Panc1 (cell line): ENCODE results near the gene ELP5. TPM values are rescaled to one million over a fixed set of nuclear protein-coding genes. Genes with fewer than 3 reads are reported as not detected.

Source experiments
- ATAC-seq: fragments of 200-7000 bp; cut with Tn5 transposase; 2 replicates; pipeline ENCODE4 v1.9.1; 2020; ENCODE audit warnings: mild to moderate bottlenecking, moderate library complexity
- BruUV-seq: library from RNA; stranded (reverse); fragments of 400-500 nt; replicated peaks from 2 replicates; lab custom pipeline; 2021; lab: Mats Ljungman, UMichigan
- CTCF ChIA-PET: fragments of 300-600 bp; sonication (Branson Sonifier 250); formaldehyde crosslinking; loops from one replicate; lab custom pipeline; 2022; ENCODE audit warnings: antibody characterized with exemption; lab: Charles Lee
- POLR2A ChIA-PET: fragments of 300-600 bp; sonication (Branson Sonifier 250); formaldehyde crosslinking; loops from one replicate; lab custom pipeline; 2022; ENCODE audit warnings: antibody characterized with exemption; lab: Charles Lee
- DNase-seq: peaks from one replicate; pipeline ENCODE4 v3.0.0-alpha.2; 2010; ENCODE audit warnings: low read depth, low spot score
- H3K27ac ChIP-seq: 2 replicates; pipeline ENCODE4 v1.5.1; 2011; ENCODE audit warnings: mild to moderate bottlenecking, low read length, inconsistent platforms
- H3K27me3 ChIP-seq: fragments of 200-500 bp; sonication (Bioruptor generic); 2 replicates; pipeline ENCODE4 v1.6.0; 2014; ENCODE audit warnings: low read length, inconsistent platforms; ENCODE audit not compliant: control insufficient read depth, insufficient read depth
- H3K36me3 ChIP-seq: fragments of 200-500 bp; sonication (Bioruptor generic); 2 replicates; pipeline ENCODE4 v1.5.1; 2014; ENCODE audit warnings: inconsistent platforms, mild to moderate bottlenecking, low read length, moderate library complexity; ENCODE audit not compliant: control insufficient read depth, insufficient read depth
- H3K4me1 ChIP-seq: 2 replicates; pipeline ENCODE4 v1.5.1; 2011; ENCODE audit warnings: inconsistent platforms, mild to moderate bottlenecking, low read length, moderate library complexity; ENCODE audit not compliant: control insufficient read depth, insufficient read depth
- H3K4me3 ChIP-seq, 2 experiments: 2 replicates each; pipeline ENCODE4 v1.5.1; 2011 to 2012; ENCODE audit warnings: low read depth in 2 of 2, low read length in 2 of 2, mild to moderate bottlenecking in 2 of 2, inconsistent platforms in 1 of 2, moderate library complexity in 1 of 2
- H3K9me3 ChIP-seq: fragments of 200-500 bp; sonication (Bioruptor generic); 2 replicates; pipeline ENCODE4 v1.5.1; 2014; ENCODE audit warnings: low read depth, mild to moderate bottlenecking, inconsistent platforms, low read length, moderate library complexity; ENCODE audit not compliant: control insufficient read depth, insufficient read depth
- CTCF ChIP-seq: fragments of 450-650 bp; IDR thresholded peaks from 2 replicates; pipeline ENCODE4 v1.5.1; 2017; ENCODE audit warnings: mild to moderate bottlenecking
- POLR2AphosphoS5 ChIP-seq: IDR thresholded peaks from 2 replicates; pipeline ENCODE4 v1.6.1; 2012; ENCODE audit warnings: mild to moderate bottlenecking, low read depth, low read length, moderate library complexity
- REST ChIP-seq, 2 experiments: IDR thresholded peaks; 2 replicates each; pipeline ENCODE4 v1.6.1; 2011 to 2012; ENCODE audit warnings: low read depth in 2 of 2, control low read depth in 1 of 2, low read length in 1 of 2, mild to moderate bottlenecking in 1 of 2, moderate library complexity in 1 of 2; ENCODE audit not compliant: insufficient read depth in 1 of 2
- SIN3A ChIP-seq: IDR thresholded peaks from 2 replicates; pipeline ENCODE4 v1.6.1; 2012; ENCODE audit warnings: low read depth, mild to moderate bottlenecking, low read length, moderate library complexity, borderline replicate concordance; ENCODE audit not compliant: insufficient read depth
- TCF7L2 ChIP-seq: IDR thresholded peaks from 2 replicates; pipeline ENCODE4 v1.6.1; 2011; ENCODE audit warnings: mild to moderate bottlenecking, low read depth, low read length, inconsistent platforms
- in situ Hi-C: cut with HindIII; loops from 2 replicates; pipeline ENCODE4 v1.10.0; 2016; ENCODE audit warnings: low sequenced_read_pairs, low pct_unique_long_range_greater_than_20kb
- intact Hi-C: fragments of 100-400 bp; cut with micrococcal nuclease; formaldehyde crosslinking; loops from one replicate; pipeline ENCODE4 v1.10.0; 2022; ENCODE audit not compliant: unreplicated experiment
- total RNA-seq: library from RNA; stranded (reverse); gene quantifications from one replicate; pipeline ENCODE4 v1.2.1, GENCODE V29; 2021; ENCODE audit not compliant: unreplicated experiment

ELP5 gene
- total RNA-seq, 1 experiment from 2014 or later = 89.5 TPM

- H3K9me3 ChIP-seq = no peaks in the 10 kb centered on the region
- H3K36me3 ChIP-seq = peaks cover 5% of the 10 kb centered on the region; the same call in 1 of the 2 replicates
- H3K27me3 ChIP-seq = no peaks in the 10 kb centered on the region
- peak overlapping the region; percentile 53 to 70 for H3K4me3 ChIP-seq
- ChIA-PET POLR2A (interaction anchor here (0.6 kb wide), 1 partner anchor 89 kb away, joined by 25 read pairs; no protein-coding TSS in a partner anchor), CTCF (interaction anchor here (0.5 to 0.6 kb wide), 3 partner anchors 38 to 169 kb away, joined by 3 to 12 read pairs (median 10); no protein-coding TSS in a partner anchor)
- TF ChIP-seq CTCF (no peak), TCF7L2 (no peak), SIN3A (no peak), REST (IDR thresholded peaks at IDR 0.05; ENCODE audit: insufficient read depth in 1 of 2, low read depth in 2 of 2, low read length in 1 of 2) (no peak), POLR2AphosphoS5 (no peak)
- in situ Hi-C loops (no loop called here), intact Hi-C loops (no loop called here)
- peaks cover 29% of the 10 kb centered on the region for H3K4me1 ChIP-seq
- DNase-seq (no peak), ATAC-seq (no peak)
- no TSS peak for BruUV-seq
- peak overlapping the region; percentile 73 for H3K27ac ChIP-seq
Observed at GRCh38 chr17:7215652-7216180, 36.3 kb upstream of the ELP5 start.

- ChIA-PET CTCF (interaction anchor here (0.6 kb wide), 2 partner anchors 123 to 170 kb away, joined by 10 to 12 read pairs; no protein-coding TSS in a partner anchor), POLR2A (interaction anchor here (0.6 kb wide), 1 partner anchor 88 kb away, joined by 25 read pairs; no protein-coding TSS in a partner anchor)
- DNase-seq (no peak), ATAC-seq (no peak)
- Histone ChIP-seq H3K9me3 (no peaks in the 10 kb centered on the region), H3K4me1 (peaks cover 36% of the 10 kb centered on the region), H3K4me3 (peak overlapping the region; percentile 53 to 67), H3K36me3 (peaks cover 5% of the 10 kb centered on the region; the same call in 1 of the 2 replicates), H3K27me3 (no peaks in the 10 kb centered on the region), H3K27ac (peak overlapping the region; percentile 73)
- intact Hi-C loops = no loop called here
- in situ Hi-C loops = no loop called here
- no peak for TF ChIP-seq REST (IDR thresholded peaks at IDR 0.05; ENCODE audit: insufficient read depth in 1 of 2, low read depth in 2 of 2, low read length in 1 of 2)
- BruUV-seq = TSS peak; percentile 55
Observed at GRCh38 chr17:7216242-7217112, 35.5 kb upstream of the ELP5 start.
